MG63 (cell line): ENCODE measurements around the gene ST6GALNAC5. TPM values are rescaled to one million over a fixed set of nuclear protein-coding genes. Genes with fewer than 3 reads are reported as not detected.
"Not testable (repeated sequence)": the region's sequence is repeated elsewhere in the genome, so short reads cannot be mapped to it uniquely, and the experiment has no call there.

Experiments
- DNase-seq: peaks from one replicate; pipeline ENCODE4 v3.0.0-alpha.2; 2020
- H3K27me3 ChIP-seq: fragments of 250-450 bp; sonication (Bioruptor Pico); 2 replicates; pipeline ENCODE4 v1.5.1; 2020; ENCODE audit warnings: mild to moderate bottlenecking, moderate library complexity
- H3K36me3 ChIP-seq: fragments of 250-450 bp; sonication (Bioruptor Pico); 2 replicates; pipeline ENCODE4 v1.5.1; 2020; ENCODE audit warnings: mild to moderate bottlenecking, moderate library complexity
- H3K4me3 ChIP-seq: fragments of 250-450 bp; sonication (Bioruptor Pico); 2 replicates; pipeline ENCODE4 v1.5.1; 2020; ENCODE audit warnings: mild to moderate bottlenecking, moderate library complexity
- H3K9me3 ChIP-seq: fragments of 250-450 bp; sonication (Bioruptor Pico); 2 replicates; pipeline ENCODE4 v1.5.1; 2020; ENCODE audit warnings: mild to moderate bottlenecking, moderate library complexity
- total RNA-seq: library from RNA; depleted of rRNA; stranded (reverse); fragments of >200 nt; shearing (Covaris generic); gene quantifications from 2 replicates; pipeline ENCODE4 v1.2.3, GENCODE V29; 2014; ENCODE audit warnings: low replicate concordance

ST6GALNAC5 gene
- total RNA-seq, 1 experiment from 2014 or later: 0.46 TPM

- DNase-seq: no peak
- H3K27me3 ChIP-seq: no peaks in the 10 kb centered on the region
Observed at GRCh38 chr1:76857973-76858372, 9.3 kb upstream of the ST6GALNAC5 start.

GRCh38 chr1:76861149-76861548 lies 6.1 kb upstream of the ST6GALNAC5 start:
- Histone ChIP-seq H3K36me3 (no peaks in the 10 kb centered on the region), H3K4me3 (no peak overlapping the region), H3K9me3 (no peaks in the 10 kb centered on the region), H3K27me3 (no peaks in the 10 kb centered on the region)
- no peak for DNase-seq

More at GRCh38 chr1:76857973-76858372, 9.3 kb upstream of the ST6GALNAC5 start:
- Histone ChIP-seq H3K4me3 (no peak overlapping the region), H3K9me3 (no peaks in the 10 kb centered on the region), H3K36me3 (no peaks in the 10 kb centered on the region)

GRCh38 chr1:76862447-76862846 lies 4.8 kb upstream of the ST6GALNAC5 start:
- DNase-seq: peak; percentile 18
- no peaks in the 10 kb centered on the region for H3K36me3 ChIP-seq
- H3K4me3 ChIP-seq: no peak overlapping the region
- H3K27me3 ChIP-seq: no peaks in the 10 kb centered on the region; the same call in 1 of the 2 replicates
- H3K9me3 ChIP-seq: no peaks in the 10 kb centered on the region

DNA sequence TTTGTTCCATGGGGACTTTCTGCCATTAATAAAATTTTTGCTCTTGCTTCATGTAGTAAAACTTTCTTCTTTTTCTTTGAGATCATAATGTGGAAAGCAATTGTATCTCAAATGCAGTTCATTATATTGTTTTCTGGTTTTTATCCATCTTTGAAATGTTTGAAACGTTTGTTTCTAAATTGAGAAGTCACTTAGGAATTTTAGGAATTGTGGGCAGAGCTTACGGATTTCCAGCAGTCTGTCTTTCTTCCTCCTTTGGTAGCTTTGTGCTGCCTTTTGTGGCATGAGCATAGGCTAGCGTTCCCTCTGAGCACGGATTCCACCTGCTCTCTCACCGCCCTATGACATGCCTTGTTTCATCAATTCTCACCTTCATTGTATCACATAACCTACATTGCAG lies 2.9 kb upstream of the ST6GALNAC5 start:
- no peak for DNase-seq
- H3K27me3 ChIP-seq: peaks cover 19% of the 10 kb centered on the region
- no peaks in the 10 kb centered on the region for H3K36me3 ChIP-seq
- H3K4me3 ChIP-seq: no peak overlapping the region
- H3K9me3 ChIP-seq: no peaks in the 10 kb centered on the region

DNA sequence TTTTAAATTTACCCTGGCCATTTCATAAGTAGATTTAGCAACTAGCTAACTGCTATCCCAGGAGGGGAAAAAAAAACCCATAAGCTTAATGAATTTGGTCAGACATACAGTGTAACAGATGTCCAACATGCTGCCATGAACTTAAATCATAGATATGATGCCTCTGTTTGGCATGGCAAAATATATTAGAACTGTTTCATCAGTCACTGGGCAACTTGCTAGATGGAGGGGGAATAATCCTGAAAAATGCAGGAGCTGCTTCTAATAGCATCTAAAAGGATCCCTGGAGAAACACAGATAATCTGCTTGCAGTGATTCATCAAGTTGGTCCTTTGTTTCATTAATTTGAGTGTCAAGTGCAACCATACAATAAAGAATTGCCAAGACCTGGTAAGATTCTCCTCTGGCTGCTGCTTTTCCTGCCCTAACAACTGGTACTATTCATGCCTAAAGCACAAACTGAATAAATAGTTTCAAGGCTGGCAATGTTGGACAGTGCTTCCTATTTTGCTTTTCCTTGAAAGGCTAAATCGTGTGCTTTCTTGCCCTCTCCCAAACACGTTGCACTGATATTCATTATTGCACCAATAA lies 1.5 kb upstream of the ST6GALNAC5 start:
- Histone ChIP-seq H3K9me3 (no peaks in the 10 kb centered on the region), H3K27me3 (peaks cover 31% of the 10 kb centered on the region), H3K4me3 (no peak overlapping the region), H3K36me3 (no peaks in the 10 kb centered on the region)
- no peak for DNase-seq

DNA sequence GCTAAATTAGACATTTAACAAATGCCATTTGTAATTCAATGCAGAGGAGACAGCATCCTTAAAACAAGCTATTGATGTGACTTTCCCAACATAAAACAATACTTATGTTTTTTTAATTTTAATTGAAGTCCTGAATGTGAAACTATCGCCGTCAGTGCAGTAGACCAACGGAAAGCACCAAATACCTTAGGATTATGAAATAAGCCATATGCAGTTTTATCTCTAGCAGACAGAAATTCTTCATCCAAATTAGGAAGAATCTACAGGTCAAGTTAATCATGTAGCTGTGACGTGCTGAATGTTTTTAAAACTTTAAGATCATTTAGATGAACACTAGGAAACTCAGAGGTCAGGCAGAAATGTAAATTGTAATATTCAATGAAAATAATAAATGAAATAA lies 714 bp upstream of the ST6GALNAC5 start:
- no peak overlapping the region for H3K4me3 ChIP-seq
- H3K27me3 ChIP-seq: peaks cover 31% of the 10 kb centered on the region
- no peaks in the 10 kb centered on the region for H3K36me3 ChIP-seq
- H3K9me3 ChIP-seq: no peaks in the 10 kb centered on the region
- no peak for DNase-seq

DNA sequence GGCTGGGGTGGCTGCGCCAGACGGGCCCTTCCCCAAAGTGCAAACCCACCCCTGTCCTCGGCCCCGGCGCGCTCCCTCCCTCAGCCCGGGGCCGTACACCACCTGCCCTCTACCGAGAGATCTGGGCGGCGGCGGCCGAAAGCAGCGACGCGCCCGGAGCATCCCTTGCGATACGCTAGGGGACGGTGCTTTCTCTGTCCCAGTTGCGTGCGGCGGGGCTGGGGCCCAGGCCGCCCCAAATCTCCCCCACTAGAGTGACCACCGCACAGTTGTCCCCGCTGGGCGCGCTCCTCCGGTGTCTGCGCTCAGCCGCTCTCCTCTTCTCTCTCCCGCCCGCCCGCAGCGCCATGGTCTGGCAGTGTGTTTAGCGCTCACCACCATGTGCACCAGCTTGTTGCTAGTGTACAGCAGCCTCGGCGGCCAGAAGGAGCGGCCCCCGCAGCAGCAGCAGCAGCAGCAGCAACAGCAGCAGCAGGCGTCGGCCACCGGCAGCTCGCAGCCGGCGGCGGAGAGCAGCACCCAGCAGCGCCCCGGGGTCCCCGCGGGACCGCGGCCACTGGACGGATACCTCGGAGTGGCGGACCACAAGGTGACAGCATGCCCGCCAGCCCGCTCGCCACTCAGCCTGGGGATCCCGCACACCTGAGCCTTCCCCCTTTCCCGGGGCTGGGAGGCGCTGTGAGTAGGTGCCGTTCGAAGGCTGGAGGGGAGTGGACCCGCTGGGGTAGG lies 1.0 kb downstream of the ST6GALNAC5 start:
- peaks cover 31% of the 10 kb centered on the region for H3K27me3 ChIP-seq
- H3K4me3 ChIP-seq: peak overlapping the region; percentile 43
- no peaks in the 10 kb centered on the region for H3K36me3 ChIP-seq
- H3K9me3 ChIP-seq: no peaks in the 10 kb centered on the region
- DNase-seq: peak; percentile 67

- H3K27me3 ChIP-seq: peaks cover 31% of the 10 kb centered on the region
- no peaks in the 10 kb centered on the region for H3K36me3 ChIP-seq
- H3K9me3 ChIP-seq: no peaks in the 10 kb centered on the region
- no peak overlapping the region for H3K4me3 ChIP-seq
- peak; percentile 13 for DNase-seq
Observed at GRCh38 chr1:76868916-76869315, 1.6 kb downstream of the ST6GALNAC5 start.

- peaks cover 31% of the 10 kb centered on the region for H3K27me3 ChIP-seq
- DNase-seq: no peak
- no peaks in the 10 kb centered on the region for H3K36me3 ChIP-seq
- H3K4me3 ChIP-seq: no peak overlapping the region
- H3K9me3 ChIP-seq: no peaks in the 10 kb centered on the region
Observed at GRCh38 chr1:76870037-76870436, 2.8 kb downstream of the ST6GALNAC5 start.

- no peaks in the 10 kb centered on the region for H3K36me3 ChIP-seq
- peaks cover 31% of the 10 kb centered on the region for H3K27me3 ChIP-seq
- DNase-seq: no peak
- H3K9me3 ChIP-seq: no peaks in the 10 kb centered on the region
- H3K4me3 ChIP-seq: no peak overlapping the region
Observed at GRCh38 chr1:76871355-76871974, 4.2 kb downstream of the ST6GALNAC5 start.

GRCh38 chr1:76872944-76873343 lies 5.7 kb downstream of the ST6GALNAC5 start:
- no peaks in the 10 kb centered on the region for H3K9me3 ChIP-seq
- H3K36me3 ChIP-seq: no peaks in the 10 kb centered on the region
- no peak for DNase-seq
- peaks cover 27% of the 10 kb centered on the region for H3K27me3 ChIP-seq
- H3K4me3 ChIP-seq: no peak overlapping the region

- DNase-seq: peak; percentile 82
- no peak overlapping the region for H3K4me3 ChIP-seq
- H3K27me3 ChIP-seq: no peaks in the 10 kb centered on the region
- H3K9me3 ChIP-seq: no peaks in the 10 kb centered on the region
- H3K36me3 ChIP-seq: no peaks in the 10 kb centered on the region
Observed at GRCh38 chr1:76876655-76877395, 9.5 kb downstream of the ST6GALNAC5 start.

DNA sequence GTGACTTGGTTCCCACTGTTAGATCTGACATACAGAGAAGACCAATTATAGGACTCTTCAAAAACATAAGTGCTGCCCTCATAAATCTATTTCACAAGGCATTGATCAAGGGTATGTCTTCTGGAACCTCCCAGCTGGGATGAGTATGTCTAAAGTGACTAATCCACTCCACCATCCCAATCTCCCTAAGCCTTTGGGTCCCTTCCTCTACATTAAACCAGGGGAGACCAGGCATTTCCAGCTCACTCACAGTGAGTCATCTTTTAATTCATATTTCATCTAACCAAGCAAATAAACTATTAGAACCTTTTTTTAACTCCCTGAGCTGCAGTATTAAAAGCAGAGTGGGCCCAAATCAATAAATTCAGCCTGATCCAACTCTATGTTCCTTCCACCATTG lies 11.7 kb downstream of the ST6GALNAC5 start:
- H3K27me3 ChIP-seq, H3K9me3 ChIP-seq, H3K36me3 ChIP-seq, H3K4me3 ChIP-seq: not testable (repeated sequence)
- peak; percentile 42 for DNase-seq

- DNase-seq: peak; percentile 41
- H3K9me3 ChIP-seq: no peaks in the 10 kb centered on the region
- no peak overlapping the region for H3K4me3 ChIP-seq
- H3K36me3 ChIP-seq: no peaks in the 10 kb centered on the region
- H3K27me3 ChIP-seq: no peaks in the 10 kb centered on the region
Observed at GRCh38 chr1:76881762-76882161, 14.5 kb downstream of the ST6GALNAC5 start.

DNA sequence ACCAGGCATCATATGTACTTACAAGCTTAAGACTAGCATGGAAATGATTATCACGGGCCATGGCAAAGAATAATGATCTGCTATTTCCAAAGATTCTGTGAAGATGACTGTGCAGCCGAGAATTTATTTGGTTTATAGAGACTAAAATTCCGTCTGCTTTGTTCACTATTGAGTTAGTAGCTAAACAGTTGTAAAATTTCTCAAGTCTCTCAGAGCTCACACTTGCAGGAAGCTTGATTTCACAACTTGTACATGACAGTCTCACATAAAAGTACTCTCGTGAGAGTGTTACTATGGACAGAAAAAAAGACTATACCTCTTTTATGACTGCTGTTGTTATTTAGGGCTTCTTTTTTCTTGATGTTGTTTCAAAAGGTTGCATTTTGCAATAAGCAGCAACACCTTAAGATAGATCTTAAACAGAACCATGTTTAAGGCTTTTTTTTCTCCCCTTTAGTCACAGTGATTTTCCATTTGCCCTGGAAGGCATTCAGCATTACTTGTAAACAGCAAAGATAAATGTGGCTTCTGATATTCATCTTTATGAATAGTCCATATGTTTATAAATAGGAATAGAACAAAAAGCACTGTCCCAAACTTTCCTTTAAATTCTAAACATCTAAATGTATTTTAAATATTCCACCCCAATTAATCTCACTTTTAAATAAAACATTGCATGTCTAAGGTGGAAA lies 24.8 kb downstream of the ST6GALNAC5 start:
- Histone ChIP-seq H3K4me3 (no peak overlapping the region), H3K27me3 (no peaks in the 10 kb centered on the region), H3K36me3 (no peaks in the 10 kb centered on the region), H3K9me3 (no peaks in the 10 kb centered on the region)
- no peak for DNase-seq

GRCh38 chr1:76892675-76893074 lies 25.4 kb downstream of the ST6GALNAC5 start:
- no peak overlapping the region for H3K4me3 ChIP-seq
- no peaks in the 10 kb centered on the region for H3K36me3 ChIP-seq
- H3K9me3 ChIP-seq: no peaks in the 10 kb centered on the region
- no peak for DNase-seq
- H3K27me3 ChIP-seq: no peaks in the 10 kb centered on the region
